Brain microvascular endothelial cell (primary cell): ENCODE results near the gene OTOA.
"Not testable (repeated sequence)": the region's sequence is repeated elsewhere in the genome, so short reads cannot be mapped to it uniquely, and the experiment has no call there.

Source experiments
- DNase-seq: peaks from one replicate; pipeline ENCODE4 v3.0.0-alpha.2; 2020
- H3K27ac ChIP-seq: fragments of 250-450 bp; sonication (Bioruptor Pico); 2 replicates; pipeline ENCODE4 v1.5.1; 2020; ENCODE audit warnings: mild to moderate bottlenecking, moderate library complexity
- H3K27me3 ChIP-seq: fragments of 250-450 bp; sonication (Bioruptor Pico); replicated peaks from 2 replicates; pipeline ENCODE4 v1.5.1; 2020; ENCODE audit warnings: mild to moderate bottlenecking
- H3K36me3 ChIP-seq: fragments of 250-450 bp; sonication (Bioruptor Pico); replicated peaks from 2 replicates; pipeline ENCODE4 v1.5.1; 2020; ENCODE audit warnings: mild to moderate bottlenecking
- H3K4me3 ChIP-seq: 2 replicates; pipeline ENCODE4 v1.5.1; 2011; ENCODE audit warnings: low read depth, mild to moderate bottlenecking, control low read depth, low read length, moderate library complexity
- CTCF ChIP-seq: IDR thresholded peaks from 2 replicates; pipeline ENCODE4 v1.5.1; 2011; ENCODE audit warnings: low read depth, mild to moderate bottlenecking, moderate library complexity, low read length, control low read depth, inconsistent platforms; ENCODE audit errors: missing control alignments
- in situ Hi-C: cut with HindIII; loops from 2 replicates; pipeline ENCODE4 v1.10.0; 2017; ENCODE audit warnings: low sequenced_read_pairs, low pct_ligation_motif_present

OTOA gene

GRCh38 chr16:21630866-21631265 lies 32.9 kb upstream of the OTOA start:
- H3K27me3 ChIP-seq, DNase-seq, H3K4me3 ChIP-seq, in situ Hi-C loops, H3K27ac ChIP-seq, H3K36me3 ChIP-seq: not testable (repeated sequence)

- H3K27ac ChIP-seq, DNase-seq, H3K4me3 ChIP-seq, H3K27me3 ChIP-seq, in situ Hi-C loops, H3K36me3 ChIP-seq: not testable (repeated sequence)
Measured at GRCh38 chr16:21631376-21631775, 32.4 kb upstream of the OTOA start.

GRCh38 chr16:21631951-21632575 lies 31.7 kb upstream of the OTOA start:
- not testable (repeated sequence) for DNase-seq, H3K36me3 ChIP-seq

GRCh38 chr16:21634216-21634615 lies 29.6 kb upstream of the OTOA start:
- in situ Hi-C loops = no loop called here
- Histone ChIP-seq H3K27ac (no peak overlapping the region), H3K36me3 (peaks cover 7% of the 10 kb centered on the region), H3K4me3 (no peak overlapping the region), H3K27me3 (no peaks in the 10 kb centered on the region)
- no peak for TF ChIP-seq CTCF
- no peak for DNase-seq

More at GRCh38 chr16:21631951-21632575, 31.7 kb upstream of the OTOA start:
- H3K4me3 ChIP-seq, in situ Hi-C loops, H3K27me3 ChIP-seq, H3K27ac ChIP-seq: not testable (repeated sequence)

- DNase-seq, in situ Hi-C loops, H3K27ac ChIP-seq, H3K36me3 ChIP-seq, H3K27me3 ChIP-seq, H3K4me3 ChIP-seq: not testable (repeated sequence)
Measured at GRCh38 chr16:21635694-21636093, 28.1 kb upstream of the OTOA start.

- Histone ChIP-seq H3K27me3 (no peaks in the 10 kb centered on the region), H3K27ac (no peak overlapping the region), H3K36me3 (no peaks in the 10 kb centered on the region), H3K4me3 (no peak overlapping the region)
- no peak for TF ChIP-seq CTCF
- no peak for DNase-seq
- in situ Hi-C loops = no loop called here
Measured at GRCh38 chr16:21637032-21637968, 26.5 kb upstream of the OTOA start.

GRCh38 chr16:21638573-21638975 lies 25.2 kb upstream of the OTOA start:
- in situ Hi-C loops = no loop called here
- no peaks in the 10 kb centered on the region for H3K27me3 ChIP-seq
- H3K36me3 ChIP-seq = no peaks in the 10 kb centered on the region
- H3K27ac ChIP-seq = no peak overlapping the region
- DNase-seq = peak; percentile 40
- TF ChIP-seq CTCF = no peak
- H3K4me3 ChIP-seq = no peak overlapping the region
